HepG2 (cell line): ENCODE measurements around the gene CTU2. TPM values are rescaled to one million over a fixed set of nuclear protein-coding genes. Genes with fewer than 3 reads are reported as not detected.

Experiments used
- CHD2 ChIP-seq: IDR thresholded peaks from 2 replicates; pipeline ENCODE4 v1.6.1; 2011; ENCODE audit warnings: low read depth, low read length, improper control_type of control experiment
- ESRRA ChIP-seq: sonication (generic); formaldehyde crosslinking; IDR thresholded peaks from 2 replicates; pipeline ENCODE4 v1.5.1; 2020; ENCODE audit warnings: mild to moderate bottlenecking, low read depth, missing genetic modification reagents
- JARID2 ChIP-seq: sonication (generic); formaldehyde crosslinking; IDR thresholded peaks from 2 replicates; pipeline ENCODE4 v1.8.1; 2023; ENCODE audit warnings: missing genetic modification reagents, inconsistent platforms; ENCODE audit not compliant: insufficient replicate concordance
- KMT2A ChIP-seq: sonication (generic); formaldehyde crosslinking; IDR thresholded peaks from 2 replicates; pipeline ENCODE4 v1.4.0; 2020; ENCODE audit warnings: missing genetic modification reagents
- MAZ ChIP-seq, 2 experiments: sonication (generic) in 1 of 2; formaldehyde crosslinking in 1 of 2; IDR thresholded peaks; 2 replicates each; pipeline versions ENCODE4 v1.5.0 to v1.6.1; 2012 to 2020; ENCODE audit warnings: low read depth in 2 of 2, mild to moderate bottlenecking in 2 of 2, borderline replicate concordance in 1 of 2, improper control_type of control experiment in 1 of 2, low read length in 1 of 2, missing genetic modification reagents in 1 of 2, moderate library complexity in 1 of 2
- MED1 ChIP-seq: sonication (generic); formaldehyde crosslinking; IDR thresholded peaks from 2 replicates; pipeline ENCODE4 v1.4.0; 2020; ENCODE audit warnings: missing genetic modification reagents
- MTA1 ChIP-seq: sonication (generic); formaldehyde crosslinking; IDR thresholded peaks from 2 replicates; pipeline ENCODE4 v1.4.0; 2020; ENCODE audit warnings: missing genetic modification reagents, mild to moderate bottlenecking, borderline replicate concordance
- SALL2 ChIP-seq: sonication (generic); formaldehyde crosslinking; IDR thresholded peaks from 2 replicates; pipeline ENCODE4 v1.8.1; 2023; ENCODE audit warnings: mild to moderate bottlenecking, missing genetic modification reagents, inconsistent platforms
- SOX13 ChIP-seq, 3 experiments: fragments of 450-650 bp in 1 of 3; sonication (generic) in 1 of 3; formaldehyde crosslinking in 1 of 3; IDR thresholded peaks in 2 of 3; conservative IDR thresholded peaks in 1 of 3; 2 replicates each; pipeline versions ENCODE4 v1.5.0 to v1.6.1; 2016 to 2020; ENCODE audit warnings: antibody characterized with exemption in 1 of 3, mild to moderate bottlenecking in 1 of 3, missing compliant biosample characterization in 1 of 3, missing genetic modification reagents in 1 of 3, moderate library complexity in 1 of 3
- STAG1 ChIP-seq: sonication (generic); formaldehyde crosslinking; IDR thresholded peaks from 2 replicates; pipeline ENCODE4 v1.4.0; 2020; ENCODE audit warnings: missing genetic modification reagents
- ZBTB42 ChIP-seq: sonication (generic); formaldehyde crosslinking; IDR thresholded peaks from 2 replicates; pipeline ENCODE4 v1.5.0; 2020; ENCODE audit warnings: mild to moderate bottlenecking, missing genetic modification reagents
- ZNF205 ChIP-seq: IDR thresholded peaks from 2 replicates; pipeline ENCODE4 v1.6.1; 2018; ENCODE audit warnings: missing biosample characterization, missing genetic modification reagents
- ZNF672 ChIP-seq: sonication (generic); formaldehyde crosslinking; IDR thresholded peaks from 2 replicates; pipeline ENCODE4 v1.8.1; 2022; ENCODE audit warnings: missing genetic modification reagents
- ZNF891 ChIP-seq: sonication (generic); formaldehyde crosslinking; IDR thresholded peaks from 2 replicates; pipeline ENCODE4 v1.5.0; 2020; ENCODE audit warnings: mild to moderate bottlenecking, missing genetic modification reagents
- polyA plus RNA-seq, 8 experiments: library from polyadenylated mRNA; depleted of rRNA in 3 of 8; stranded (reverse) in 7 of 8; unstranded in 1 of 8; fragments of >200 nt; fragmentation: Illumina TruSeq in 4 of 8; extraction: Trizol in 4 of 8; gene quantifications; 2 replicates each; pipeline versions ENCODE4 v1.2.1 to v1.2.3, GENCODE V29; 2011 to 2016; ENCODE audit warnings: low read depth in 4 of 8, missing spikeins in 1 of 8, mixed read lengths in 1 of 8; ENCODE audit not compliant: insufficient read depth in 1 of 8
- total RNA-seq, 5 experiments: library from RNA; depleted of rRNA; stranded (reverse); fragments of >200 nt; fragmentation: Illumina TruSeq; extraction: Trizol; gene quantifications; 2 replicates each; pipeline ENCODE4 v1.2.3, GENCODE V29; 2016; ENCODE audit warnings: low read depth in 1 of 5
- TF ChIP-seq, protein P1 (sequence below): sonication (generic); formaldehyde crosslinking; IDR thresholded peaks from 2 replicates; pipeline ENCODE4 v1.8.1; 2023; ENCODE audit warnings: mild to moderate bottlenecking, missing genetic modification reagents
- TF ChIP-seq, protein P2 (sequence below): sonication (generic); formaldehyde crosslinking; IDR thresholded peaks from 2 replicates; pipeline ENCODE4 v1.8.0; 2022; ENCODE audit warnings: missing genetic modification reagents, mild to moderate bottlenecking, borderline replicate concordance
- TF ChIP-seq, protein P3 (sequence below): sonication (generic); formaldehyde crosslinking; conservative IDR thresholded peaks from 2 replicates; pipeline ENCODE4 v1.8.0; 2022; ENCODE audit warnings: mild to moderate bottlenecking, moderate library complexity, missing genetic modification reagents
- TF ChIP-seq, protein P4 (sequence below): sonication (generic); formaldehyde crosslinking; IDR thresholded peaks from 2 replicates; pipeline ENCODE4 v1.9.0; 2022; ENCODE audit warnings: missing genetic modification reagents, mild to moderate bottlenecking, borderline replicate concordance
- TF ChIP-seq, protein P5 (sequence below), 2 experiments: sonication (generic) in 1 of 2; formaldehyde crosslinking in 1 of 2; IDR thresholded peaks; 2 replicates each; pipeline versions ENCODE4 v1.4.0 to v1.6.1; 2018 to 2020; ENCODE audit warnings: missing genetic modification reagents in 2 of 2, borderline replicate concordance in 1 of 2, low read depth in 1 of 2, mild to moderate bottlenecking in 1 of 2, missing biosample characterization in 1 of 2

Gene CTU2
- total and polyA plus RNA-seq, 2 of the 13 experiments (the other 11 are each of a cell fraction or from before 2014, with no cell fraction given): 13.3 to 21.9 TPM

DNA sequence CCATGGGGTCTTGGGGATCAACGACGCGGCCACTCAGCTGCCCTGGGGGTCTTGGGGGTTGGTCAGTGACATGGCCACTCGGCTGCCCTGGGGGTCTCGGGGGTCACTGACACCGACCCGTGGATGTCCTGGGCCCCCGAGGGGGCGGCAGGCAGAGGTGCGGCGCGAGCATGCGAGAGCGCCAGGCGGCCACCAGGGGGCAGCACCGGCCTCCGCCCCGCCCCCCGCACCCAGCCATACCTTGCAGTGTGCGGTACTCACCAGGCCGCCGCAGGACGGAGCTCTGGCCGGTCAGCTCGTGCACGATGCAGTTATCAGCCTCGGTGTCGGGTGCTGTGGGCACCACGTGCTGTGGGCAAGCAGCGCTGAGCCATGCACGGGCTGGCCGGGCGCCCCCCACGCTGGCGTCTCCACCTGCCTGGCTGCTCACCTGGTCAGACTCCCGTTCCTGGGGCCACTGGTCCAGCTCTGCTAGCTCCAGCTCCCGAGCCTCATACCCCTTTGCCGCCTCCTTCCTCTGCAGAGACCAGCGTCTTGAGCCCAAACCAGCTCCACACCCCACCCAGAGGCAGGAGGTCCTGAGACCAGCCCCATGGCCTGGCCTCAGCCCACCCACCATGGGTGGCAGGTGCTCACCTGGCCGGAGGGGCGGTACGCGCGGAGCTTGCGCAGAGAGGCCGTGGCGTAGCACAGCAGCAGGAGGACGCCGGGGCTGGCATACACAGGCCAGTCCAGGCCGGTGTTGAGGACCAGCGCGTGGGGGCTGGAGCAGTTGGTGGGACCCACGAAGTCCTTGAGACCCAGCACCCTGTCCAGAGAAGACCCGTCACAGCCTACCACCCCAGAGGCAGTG is 31.2 kb downstream of the CTU2 start (continued):
- TF ChIP-seq SALL2: peak; percentile 47; the same call in 1 of the 2 replicates
- TF ChIP-seq MTA1 (CRISPR knock-in tag): peak; percentile 80; the same call in 1 of the 2 replicates
- TF ChIP-seq, protein P1, sequence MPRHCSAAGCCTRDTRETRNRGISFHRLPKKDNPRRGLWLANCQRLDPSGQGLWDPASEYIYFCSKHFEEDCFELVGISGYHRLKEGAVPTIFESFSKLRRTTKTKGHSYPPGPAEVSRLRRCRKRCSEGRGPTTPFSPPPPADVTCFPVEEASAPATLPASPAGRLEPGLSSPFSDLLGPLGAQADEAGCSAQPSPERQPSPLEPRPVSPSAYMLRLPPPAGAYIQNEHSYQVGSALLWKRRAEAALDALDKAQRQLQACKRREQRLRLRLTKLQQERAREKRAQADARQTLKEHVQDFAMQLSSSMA: no peak
- TF ChIP-seq, protein P2, sequence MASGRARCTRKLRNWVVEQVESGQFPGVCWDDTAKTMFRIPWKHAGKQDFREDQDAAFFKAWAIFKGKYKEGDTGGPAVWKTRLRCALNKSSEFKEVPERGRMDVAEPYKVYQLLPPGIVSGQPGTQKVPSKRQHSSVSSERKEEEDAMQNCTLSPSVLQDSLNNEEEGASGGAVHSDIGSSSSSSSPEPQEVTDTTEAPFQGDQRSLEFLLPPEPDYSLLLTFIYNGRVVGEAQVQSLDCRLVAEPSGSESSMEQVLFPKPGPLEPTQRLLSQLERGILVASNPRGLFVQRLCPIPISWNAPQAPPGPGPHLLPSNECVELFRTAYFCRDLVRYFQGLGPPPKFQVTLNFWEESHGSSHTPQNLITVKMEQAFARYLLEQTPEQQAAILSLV (CRISPR knock-in tag): peak; percentile 86
- TF ChIP-seq, protein P3, sequence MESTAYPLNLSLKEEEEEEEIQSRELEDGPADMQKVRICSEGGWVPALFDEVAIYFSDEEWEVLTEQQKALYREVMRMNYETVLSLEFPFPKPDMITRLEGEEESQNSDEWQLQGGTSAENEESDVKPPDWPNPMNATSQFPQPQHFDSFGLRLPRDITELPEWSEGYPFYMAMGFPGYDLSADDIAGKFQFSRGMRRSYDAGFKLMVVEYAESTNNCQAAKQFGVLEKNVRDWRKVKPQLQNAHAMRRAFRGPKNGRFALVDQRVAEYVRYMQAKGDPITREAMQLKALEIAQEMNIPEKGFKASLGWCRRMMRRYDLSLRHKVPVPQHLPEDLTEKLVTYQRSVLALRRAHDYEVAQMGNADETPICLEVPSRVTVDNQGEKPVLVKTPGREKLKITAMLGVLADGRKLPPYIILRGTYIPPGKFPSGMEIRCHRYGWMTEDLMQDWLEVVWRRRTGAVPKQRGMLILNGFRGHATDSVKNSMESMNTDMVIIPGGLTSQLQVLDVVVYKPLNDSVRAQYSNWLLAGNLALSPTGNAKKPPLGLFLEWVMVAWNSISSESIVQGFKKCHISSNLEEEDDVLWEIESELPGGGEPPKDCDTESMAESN (CRISPR knock-in tag): peak; percentile 77; the same call in 1 of the 2 replicates
- TF ChIP-seq ZBTB42 (CRISPR knock-in tag): peak; percentile 54; the same call in 1 of the 2 replicates
- TF ChIP-seq MAZ (IDR thresholded peaks at IDR 0.05; ENCODE audit: borderline replicate concordance, low read depth, low read length): peak; percentile 31; the same call in 1 of the 2 replicates
- peak; percentile 70 for TF ChIP-seq MAZ (CRISPR knock-in tag; IDR thresholded peaks at IDR 0.05; ENCODE audit: low read depth)
- TF ChIP-seq MED1: peak; percentile 28; the same call in 1 of the 2 replicates
- peak; percentile 34; the same call in 1 of the 2 replicates for TF ChIP-seq ESRRA (CRISPR knock-in tag)
- 0 out of 2 replicates have a peak, but pooled peaks have one; percentile 24 for TF ChIP-seq CHD2
- TF ChIP-seq ZNF672: no peak
- TF ChIP-seq STAG1 (CRISPR knock-in tag): peak; percentile 76
- TF ChIP-seq, protein P4, sequence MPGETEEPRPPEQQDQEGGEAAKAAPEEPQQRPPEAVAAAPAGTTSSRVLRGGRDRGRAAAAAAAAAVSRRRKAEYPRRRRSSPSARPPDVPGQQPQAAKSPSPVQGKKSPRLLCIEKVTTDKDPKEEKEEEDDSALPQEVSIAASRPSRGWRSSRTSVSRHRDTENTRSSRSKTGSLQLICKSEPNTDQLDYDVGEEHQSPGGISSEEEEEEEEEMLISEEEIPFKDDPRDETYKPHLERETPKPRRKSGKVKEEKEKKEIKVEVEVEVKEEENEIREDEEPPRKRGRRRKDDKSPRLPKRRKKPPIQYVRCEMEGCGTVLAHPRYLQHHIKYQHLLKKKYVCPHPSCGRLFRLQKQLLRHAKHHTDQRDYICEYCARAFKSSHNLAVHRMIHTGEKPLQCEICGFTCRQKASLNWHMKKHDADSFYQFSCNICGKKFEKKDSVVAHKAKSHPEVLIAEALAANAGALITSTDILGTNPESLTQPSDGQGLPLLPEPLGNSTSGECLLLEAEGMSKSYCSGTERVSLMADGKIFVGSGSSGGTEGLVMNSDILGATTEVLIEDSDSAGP (CRISPR knock-in tag): peak; percentile 72
- TF ChIP-seq JARID2 (CRISPR knock-in tag): no peak
- TF ChIP-seq, protein P5, sequence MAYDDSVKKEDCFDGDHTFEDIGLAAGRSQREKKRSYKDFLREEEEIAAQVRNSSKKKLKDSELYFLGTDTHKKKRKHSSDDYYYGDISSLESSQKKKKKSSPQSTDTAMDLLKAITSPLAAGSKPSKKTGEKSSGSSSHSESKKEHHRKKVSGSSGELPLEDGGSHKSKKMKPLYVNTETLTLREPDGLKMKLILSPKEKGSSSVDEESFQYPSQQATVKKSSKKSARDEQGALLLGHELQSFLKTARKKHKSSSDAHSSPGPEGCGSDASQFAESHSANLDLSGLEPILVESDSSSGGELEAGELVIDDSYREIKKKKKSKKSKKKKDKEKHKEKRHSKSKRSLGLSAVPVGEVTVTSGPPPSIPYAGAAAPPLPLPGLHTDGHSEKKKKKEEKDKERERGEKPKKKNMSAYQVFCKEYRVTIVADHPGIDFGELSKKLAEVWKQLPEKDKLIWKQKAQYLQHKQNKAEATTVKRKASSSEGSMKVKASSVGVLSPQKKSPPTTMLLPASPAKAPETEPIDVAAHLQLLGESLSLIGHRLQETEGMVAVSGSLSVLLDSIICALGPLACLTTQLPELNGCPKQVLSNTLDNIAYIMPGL (CRISPR knock-in tag; IDR thresholded peaks at IDR 0.05; ENCODE audit: borderline replicate concordance in 1 of 2, low read depth in 1 of 2): peak; percentile 81 to 85
- TF ChIP-seq ZNF891 (CRISPR knock-in tag): peak; percentile 87; the same call in 1 of the 2 replicates
- TF ChIP-seq SOX13 (IDR thresholded peaks at IDR 0.05): no peak
- TF ChIP-seq SOX13 (CRISPR knock-in tag; conservative IDR thresholded peaks at IDR 0.05 in 1 of 2, IDR thresholded peaks at IDR 0.05 in 1 of 2): no peak
- no peak for TF ChIP-seq KMT2A
- TF ChIP-seq ZNF205 (CRISPR knock-in tag): peak; percentile 45; the same call in 1 of the 2 replicates
